ENCODE data around the gene MLANA.
"Not testable (repeated sequence)": the region's sequence is repeated elsewhere in the genome, so short reads cannot be mapped to it uniquely, and the experiment has no call there.

The MLANA gene

DNA sequence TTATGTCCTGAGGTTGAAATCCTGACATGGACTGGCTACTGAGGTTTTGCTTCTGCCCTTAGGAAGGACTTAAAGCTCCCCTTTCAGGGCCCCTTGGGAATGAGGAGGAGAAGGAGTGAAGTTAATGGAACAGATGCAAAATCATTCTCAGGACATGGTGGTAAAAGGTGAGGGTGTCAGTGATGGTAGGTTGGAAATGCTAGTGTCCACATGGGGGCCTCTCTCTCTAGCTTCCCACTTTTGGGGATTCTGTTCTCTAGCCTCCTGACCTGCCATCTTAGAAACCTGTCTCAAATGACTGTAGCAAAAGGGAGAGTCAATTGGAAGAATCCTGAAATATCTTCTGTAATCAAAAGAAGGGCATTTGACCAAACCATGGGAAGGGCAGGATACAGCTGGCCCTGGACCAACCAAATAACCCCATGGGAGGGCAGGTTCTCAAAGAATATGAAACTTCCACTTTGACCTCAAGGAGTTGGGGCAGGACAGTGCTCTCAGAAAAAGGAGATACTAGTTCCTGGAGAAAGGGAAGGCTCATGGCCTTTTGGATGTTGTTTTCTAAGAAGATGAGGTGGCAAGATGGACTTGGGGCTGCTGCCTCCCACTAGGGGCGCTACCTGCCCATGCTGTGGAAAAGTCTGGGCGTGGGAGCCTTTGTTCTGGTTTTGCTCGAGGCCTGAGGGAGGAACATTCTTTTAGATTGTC, 21.2 kb upstream of the MLANA start:
- peak; percentile 5 for DNase-seq (ENCODE audit: low read depth, low spot score)

DNA sequence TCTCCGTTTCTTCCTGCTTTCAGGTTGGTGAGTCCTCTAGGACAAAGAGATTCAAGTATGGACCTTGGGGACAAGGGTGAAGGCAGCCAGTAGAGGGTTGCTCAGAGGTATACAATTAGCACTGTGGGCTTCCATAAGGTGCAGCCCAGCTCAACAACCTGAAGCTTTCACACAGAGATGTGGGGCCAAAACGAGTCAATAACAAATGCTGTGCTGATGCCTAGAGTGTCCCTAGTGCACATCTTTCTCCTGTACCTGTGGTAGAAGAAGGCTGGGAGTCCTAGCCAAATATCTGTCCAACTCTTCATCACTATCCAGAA, 20.7 kb upstream of the MLANA start:
- no peak for DNase-seq (ENCODE audit: low read depth, low spot score)

DNA sequence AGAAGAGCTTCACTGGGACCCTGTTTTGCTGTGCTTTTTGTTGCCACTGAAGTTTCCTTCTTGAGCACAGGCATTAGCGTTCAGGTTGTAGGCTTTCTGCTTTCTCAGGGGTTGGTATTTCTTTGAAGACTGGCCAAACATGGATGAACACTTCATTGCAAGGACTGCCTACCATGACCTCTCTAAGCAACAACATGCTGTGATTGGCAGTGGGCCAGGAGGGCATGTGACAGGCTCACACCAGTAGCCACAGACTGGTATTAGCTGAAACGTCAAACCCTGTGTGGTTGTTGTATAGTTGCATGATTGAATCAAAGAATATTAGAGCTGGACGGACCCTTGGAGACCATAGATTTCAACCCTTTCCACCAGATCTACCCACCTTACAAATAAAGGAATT, 20.0 kb upstream of the MLANA start:
- DNase-seq (ENCODE audit: low read depth, low spot score) = no peak

DNA sequence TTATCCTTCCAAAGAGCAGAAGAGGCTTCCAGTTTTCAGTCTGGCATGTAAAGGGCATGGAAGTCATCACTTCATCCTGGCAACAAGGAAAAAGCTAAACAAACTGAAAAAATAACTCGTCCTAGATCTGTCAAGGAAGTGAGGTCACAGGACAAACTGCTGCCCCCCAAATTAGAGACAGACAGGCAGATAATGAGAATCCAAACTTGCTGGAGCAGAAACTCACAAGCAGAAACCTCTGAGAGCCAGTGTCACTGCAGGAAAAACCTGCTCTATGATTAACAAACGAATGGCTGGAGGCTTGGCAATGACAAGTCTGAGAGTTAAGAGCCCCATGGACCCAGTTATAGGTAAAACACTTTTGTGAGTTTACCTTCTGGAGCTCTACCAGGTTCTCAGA, 18.9 kb upstream of the MLANA start:
- no peak for DNase-seq (ENCODE audit: low read depth, low spot score)

DNA sequence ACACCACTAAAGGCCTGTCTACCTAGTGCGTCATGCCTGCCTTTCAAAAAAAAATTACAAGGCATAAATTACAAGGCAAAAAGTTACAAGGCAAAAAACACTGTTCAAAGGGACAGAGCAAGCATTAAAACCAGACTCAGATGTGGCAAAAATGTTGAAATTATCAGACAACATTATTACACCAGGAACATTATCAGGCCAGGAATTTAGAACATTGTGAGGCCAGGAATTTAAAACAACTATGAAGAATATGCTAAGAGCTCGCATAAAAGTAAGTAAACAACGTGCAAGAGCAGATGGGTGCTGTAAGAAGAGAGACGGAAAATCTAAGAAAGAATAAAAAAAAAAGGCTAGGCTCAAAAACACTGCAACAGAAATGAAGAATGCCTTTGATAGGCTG, 18.2 kb upstream of the MLANA start:
- no peak for DNase-seq (ENCODE audit: low read depth, low spot score)

DNA sequence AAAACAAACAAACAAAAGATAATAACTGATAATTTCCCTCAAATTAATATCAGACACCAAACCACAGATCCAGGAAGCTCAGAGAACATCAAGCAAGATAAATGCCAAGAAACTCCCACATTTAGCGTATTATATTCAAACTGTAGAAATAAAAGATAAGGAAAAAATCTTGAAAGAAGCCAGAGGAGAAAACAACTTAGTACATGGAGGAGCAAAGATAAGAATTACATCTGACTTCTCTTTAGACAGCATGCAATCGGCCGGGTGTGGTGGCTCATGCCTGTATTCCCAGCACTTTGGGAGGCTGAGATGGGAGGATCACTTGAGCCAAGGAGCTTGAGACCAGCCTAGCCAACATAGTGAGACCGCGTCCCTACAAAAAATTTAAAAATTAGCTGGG, 17.2 kb upstream of the MLANA start:
- no peak for DNase-seq (ENCODE audit: low read depth, low spot score)

DNA sequence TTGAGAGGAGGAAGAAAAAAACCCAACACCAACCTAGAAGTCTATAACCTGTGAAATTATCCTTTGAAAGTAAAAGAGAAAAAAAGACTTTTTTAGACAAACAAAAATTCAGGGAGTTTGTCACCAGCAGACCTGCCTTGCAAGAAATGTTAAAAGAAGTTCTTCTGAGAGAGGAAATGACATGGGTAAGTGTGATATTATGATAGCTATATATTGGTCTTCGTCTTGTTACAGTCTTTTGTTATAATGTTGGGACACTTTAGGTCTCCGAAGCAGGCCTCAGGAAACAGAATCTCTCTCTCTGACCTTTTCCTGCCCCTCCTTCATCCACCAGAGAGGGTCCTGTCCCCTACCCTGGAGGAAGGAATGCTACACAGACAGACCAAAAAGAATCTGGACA, 16.6 kb upstream of the MLANA start:
- no peak for DNase-seq (ENCODE audit: low read depth, low spot score)

DNA sequence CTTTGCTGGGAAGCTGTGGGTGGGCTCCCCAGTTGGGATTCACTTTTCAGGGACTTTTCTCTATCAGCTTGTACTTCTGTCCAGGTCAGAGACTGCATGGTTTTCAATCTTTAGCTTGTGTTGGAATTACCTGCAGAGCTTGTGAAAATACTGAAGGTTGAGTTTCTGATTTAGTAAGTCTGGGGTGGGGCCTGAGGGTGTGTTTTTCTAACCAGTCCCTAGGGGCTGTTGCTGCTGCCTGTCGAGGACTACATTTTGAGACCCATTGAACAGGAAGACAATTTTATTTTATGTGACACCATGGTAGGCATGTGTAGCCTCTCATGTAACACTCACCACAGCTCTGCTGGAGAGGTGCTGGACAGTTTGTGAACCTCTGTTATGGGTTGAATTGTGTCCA, 14.7 kb upstream of the MLANA start:
- DNase-seq (ENCODE audit: low read depth, low spot score) = no peak

DNA sequence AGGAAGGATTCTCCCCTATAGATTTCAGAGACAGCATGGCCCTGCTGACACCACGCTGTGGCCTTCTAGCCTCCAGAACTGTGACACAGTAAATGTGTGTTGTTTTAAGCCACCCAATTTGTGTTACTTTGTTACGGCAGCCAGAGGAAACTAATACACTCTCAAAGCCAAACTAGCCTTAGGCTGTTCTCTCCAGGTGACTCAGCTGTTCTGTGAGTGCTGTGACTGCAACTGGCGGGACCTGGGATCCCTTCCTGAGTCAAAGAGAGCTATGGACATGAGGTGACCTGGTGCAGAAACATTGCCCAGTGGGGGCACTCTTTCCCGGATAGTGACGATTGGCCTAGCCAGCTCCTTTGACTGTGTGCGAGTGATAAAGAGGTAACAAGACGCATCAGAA, 14.0 kb upstream of the MLANA start:
- peak; percentile 20 for DNase-seq (ENCODE audit: low read depth, low spot score)

DNA sequence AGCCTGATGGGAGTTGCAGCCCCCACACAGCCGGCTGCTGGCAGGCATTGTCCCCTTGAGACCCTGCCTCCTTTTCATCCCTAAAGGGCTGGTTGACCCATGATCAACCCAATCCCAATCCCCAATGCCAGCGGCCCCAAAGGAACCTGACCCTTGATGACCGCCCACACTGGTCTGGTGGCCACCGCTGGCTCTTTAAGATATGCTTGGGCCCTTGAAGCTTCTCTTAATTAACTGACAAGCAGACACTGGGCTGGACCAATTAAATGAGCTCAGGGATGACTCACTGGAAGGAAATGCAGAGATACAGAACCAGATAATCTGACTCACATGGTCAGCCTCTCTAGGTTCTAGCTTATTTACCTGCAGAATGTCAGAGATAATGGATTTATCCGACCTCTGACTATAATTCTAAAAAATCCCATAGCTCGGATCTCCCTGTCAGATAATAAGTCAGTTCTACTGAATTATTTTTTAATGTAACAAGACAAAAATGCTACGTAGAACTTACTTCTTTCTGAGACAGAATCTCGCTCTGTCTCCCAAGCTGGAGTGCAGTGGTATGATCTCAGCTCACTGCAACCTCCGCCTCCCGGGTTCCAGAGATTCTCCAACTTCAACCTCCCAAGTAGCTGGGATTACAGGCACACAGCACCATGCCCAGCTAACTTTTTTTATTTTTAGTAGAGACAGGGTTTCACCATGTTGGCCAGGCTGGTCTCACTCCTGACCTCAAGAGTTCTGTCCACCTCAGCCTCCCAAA, 11.1 kb upstream of the MLANA start:
- DNase-seq (ENCODE audit: low read depth, low spot score) = peak; percentile 9

DNA sequence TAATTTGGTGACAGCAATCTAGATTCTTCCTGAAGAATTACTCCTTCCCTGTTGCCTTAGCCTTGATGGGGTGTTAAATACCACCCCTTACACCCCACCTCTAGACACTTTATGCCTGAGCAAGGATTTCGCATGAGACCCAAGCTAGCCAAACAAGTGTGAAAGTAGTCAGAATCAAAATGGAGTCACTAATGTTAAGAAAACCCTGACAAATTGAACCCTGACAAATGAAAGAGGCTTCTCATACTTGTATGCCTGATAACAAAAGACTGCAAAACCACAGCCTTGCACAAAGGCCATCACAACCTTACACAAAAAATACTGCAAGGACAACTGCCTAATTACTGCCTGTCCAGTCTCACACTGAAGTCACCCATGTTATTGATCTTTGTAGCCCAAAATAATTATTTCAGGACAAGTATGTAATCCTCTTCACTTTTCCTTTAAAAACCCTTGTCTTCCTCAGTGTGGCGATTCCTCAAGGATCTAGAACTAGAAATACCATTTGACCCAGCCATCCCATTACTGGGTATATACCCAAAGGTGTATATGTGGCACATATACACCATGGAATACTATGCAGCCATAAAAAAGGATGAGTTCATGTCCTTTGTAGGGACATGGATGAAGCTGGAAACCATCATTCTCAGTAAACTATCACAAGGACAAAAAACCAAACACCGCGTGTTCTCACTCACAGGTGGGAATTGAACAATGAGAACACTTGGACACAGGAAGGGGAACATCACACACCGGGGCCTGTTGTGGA, 8.3 kb upstream of the MLANA start:
- DNase-seq (ENCODE audit: low read depth, low spot score) = not testable (repeated sequence)

DNA sequence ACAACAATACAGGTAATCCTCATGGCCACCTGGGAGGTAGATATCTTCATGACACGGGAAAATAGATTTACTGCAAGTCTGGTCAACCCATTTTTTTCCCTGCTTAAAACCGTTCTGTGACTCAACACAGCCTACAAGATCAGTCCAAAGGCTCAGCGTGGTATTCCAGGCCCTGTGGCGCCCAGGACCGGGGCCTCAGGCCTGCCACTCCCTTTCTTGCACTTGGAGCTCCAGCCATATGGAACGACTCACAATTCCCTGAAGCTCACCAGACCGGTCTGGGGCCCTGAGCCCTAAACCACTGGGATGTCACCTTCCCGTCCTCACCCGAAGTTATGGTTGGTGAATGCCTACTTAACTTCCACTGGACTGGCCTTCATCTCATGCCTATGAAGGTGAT, 6.5 kb upstream of the MLANA start:
- no peak for DNase-seq (ENCODE audit: low read depth, low spot score)

DNA sequence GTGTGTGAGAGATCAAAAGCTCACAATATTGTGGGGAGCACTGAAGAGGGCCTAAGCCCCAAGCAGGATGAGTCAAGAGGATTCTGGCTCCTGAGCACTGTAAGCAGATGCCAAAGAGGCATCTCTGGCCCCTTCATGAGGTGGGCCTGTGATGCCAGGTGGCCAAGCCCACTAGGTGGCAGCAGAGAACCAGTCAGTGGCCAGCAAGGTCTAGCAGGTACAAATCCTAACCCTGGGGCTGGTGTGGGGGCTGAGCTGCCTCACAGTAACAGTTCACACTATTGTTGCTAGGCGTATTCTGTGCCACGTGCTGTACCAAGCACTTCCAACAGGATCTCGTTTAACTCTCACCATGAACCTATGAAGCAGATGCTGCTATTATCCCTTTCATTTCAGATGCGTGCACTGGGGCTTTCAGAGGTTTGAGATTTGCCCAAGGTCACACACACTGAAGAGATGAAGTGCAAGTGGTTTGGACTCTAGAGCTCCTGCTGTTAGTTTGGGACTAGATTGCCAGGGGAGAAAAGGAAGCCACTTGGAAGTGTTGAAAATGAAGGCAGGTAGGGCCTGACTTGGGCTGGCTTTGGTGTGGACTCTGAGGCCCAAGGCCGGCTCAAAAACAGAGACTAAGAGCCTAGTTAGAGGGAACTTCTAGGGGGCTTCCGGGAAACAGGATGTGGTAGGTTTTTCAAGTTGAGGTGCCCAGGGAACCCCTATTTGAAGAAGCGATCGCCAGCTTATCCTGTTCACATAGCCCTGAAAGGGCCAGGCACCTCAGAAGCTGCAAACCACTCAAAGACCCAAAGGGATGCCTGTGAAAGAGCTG, 4.4 kb upstream of the MLANA start:
- peak; percentile 68 for DNase-seq (ENCODE audit: low read depth, low spot score)

DNA sequence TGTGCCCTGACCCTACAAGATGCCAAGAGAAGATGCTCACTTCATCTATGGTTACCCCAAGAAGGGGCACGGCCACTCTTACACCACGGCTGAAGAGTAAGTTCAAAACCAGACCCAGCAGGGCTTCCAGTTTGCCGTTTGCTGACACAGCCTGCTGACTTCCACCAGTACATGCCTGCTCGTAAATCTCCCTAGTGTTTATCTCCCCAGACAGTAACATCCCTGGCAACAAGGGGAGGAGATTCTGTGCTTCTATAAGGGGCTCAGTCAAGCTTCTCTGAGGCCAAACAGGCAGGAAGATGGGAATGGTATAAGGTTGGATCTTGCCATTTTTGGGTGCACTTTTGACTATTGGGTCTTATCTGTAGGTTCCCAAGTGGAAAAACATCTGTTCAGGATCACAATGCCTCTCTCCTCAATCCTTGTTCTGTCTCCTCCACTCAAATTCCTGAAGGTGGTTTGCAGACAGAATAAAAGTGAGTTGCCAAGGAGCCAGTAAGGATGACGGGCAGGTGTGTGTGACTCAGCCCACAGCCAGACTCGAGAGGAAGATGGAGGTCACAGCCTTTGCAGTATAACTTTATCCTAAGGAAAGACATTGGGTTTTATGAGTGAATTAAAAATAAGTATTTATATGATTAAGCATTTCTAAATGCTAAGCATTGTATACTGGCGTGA, 1.9 kb downstream of the MLANA start:
- DNase-seq (ENCODE audit: low read depth, low spot score) = no peak

DNA sequence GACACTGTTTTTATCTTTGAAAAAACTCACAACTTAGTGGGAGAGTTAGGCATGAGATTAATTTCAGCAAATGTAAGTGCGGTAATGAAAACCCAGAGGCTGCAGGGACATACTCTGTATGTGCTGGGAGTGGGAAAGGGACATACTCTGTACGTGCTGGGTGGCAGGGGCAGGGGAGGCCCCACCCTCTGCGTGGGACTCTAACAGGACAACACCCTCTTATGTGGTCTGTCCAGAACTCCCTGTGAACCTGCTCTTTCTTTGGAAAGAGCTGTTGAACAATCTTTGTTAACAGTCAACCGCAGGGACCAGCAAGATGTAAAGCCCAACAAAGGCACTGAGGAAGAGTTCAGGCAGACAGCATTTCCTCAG, 2.4 kb downstream of the MLANA start:
- no peak for DNase-seq (ENCODE audit: low read depth, low spot score)

DNA sequence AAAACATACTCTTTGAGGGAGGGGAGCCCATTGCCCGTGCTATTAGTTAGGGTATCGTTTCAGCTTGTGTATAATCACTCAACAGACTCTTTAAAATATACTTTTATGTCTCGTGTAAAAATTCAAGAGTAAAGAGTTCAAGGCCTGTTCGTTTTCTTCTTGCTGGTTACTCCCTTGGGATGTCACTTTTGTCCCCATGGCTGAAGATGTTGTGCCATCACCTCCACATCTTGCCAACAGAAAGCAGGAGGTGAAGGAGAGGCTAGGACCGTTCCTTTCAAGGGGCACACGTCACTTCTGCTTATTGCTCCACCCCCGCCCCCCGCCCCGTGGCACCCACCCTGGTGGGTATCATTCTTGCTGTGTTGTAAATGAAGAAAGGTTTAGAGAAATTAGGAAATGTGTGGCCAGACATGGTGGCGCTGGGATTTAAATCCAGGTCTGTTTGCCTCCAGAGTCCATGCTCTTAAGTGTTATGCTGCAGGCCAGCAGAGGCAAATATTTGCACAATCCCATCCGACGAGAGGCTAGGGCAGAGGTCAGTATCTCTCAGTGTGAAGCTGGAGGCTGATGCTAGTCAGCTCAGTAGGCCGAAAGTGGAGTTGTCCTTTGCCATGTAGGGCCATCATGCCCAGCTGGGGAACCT, 3.0 kb downstream of the MLANA start:
- DNase-seq (ENCODE audit: low read depth, low spot score) = no peak

DNA sequence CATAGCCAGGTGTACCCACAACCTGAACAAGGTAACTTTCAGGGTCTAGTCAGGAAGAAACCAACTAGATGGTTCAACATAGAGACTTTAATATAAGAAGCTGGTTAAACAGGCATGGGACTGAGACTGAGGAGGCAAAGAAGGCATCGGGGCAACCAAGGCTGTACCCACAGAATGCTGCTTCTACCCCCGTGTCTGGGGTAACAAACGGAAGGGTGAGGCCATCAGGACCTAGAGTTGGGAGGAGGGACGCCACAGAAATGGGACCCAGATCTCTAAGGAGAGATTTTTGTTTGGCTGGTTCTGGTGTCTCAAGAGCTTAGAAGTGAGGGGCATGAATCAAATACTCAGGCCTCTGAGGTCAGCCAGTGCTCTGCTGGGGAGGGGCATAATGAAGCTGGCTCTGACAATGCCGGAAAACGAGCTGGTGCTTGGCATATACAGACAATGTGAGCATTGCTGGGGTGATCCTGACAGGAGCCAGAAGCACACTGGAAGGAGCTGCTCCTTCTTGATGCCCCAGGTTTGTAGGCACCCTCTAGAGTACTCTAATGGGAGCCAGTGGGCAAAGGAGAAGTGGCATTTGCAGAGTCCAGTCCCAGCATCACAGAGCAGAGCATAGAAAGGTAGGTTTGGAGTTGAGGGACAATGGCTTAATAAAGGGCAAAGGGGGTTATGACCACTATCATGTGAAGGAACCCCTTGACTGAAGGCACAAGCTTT, 3.7 kb downstream of the MLANA start:
- DNase-seq (ENCODE audit: low read depth, low spot score) = no peak

DNA sequence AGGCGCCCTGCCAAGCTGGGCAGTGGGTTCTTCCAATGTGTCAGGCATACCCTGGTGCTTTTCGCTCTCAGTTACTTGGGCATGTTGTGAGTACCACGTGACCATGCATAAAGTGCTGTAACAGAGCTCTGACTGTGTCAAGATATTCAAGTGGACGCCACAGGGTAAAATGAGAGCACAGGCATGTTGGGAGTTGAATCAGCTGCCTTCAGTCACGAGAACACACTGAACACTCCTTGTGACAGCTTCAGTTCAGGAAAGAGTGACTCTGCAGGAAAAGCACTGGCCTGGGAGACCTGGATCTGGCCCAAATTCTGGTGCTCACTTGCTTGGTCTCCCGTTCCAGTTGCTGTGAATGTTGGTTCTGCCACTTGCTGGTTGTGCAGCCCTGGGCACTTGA, 5.1 kb downstream of the MLANA start:
- DNase-seq (ENCODE audit: low read depth, low spot score) = no peak

DNA sequence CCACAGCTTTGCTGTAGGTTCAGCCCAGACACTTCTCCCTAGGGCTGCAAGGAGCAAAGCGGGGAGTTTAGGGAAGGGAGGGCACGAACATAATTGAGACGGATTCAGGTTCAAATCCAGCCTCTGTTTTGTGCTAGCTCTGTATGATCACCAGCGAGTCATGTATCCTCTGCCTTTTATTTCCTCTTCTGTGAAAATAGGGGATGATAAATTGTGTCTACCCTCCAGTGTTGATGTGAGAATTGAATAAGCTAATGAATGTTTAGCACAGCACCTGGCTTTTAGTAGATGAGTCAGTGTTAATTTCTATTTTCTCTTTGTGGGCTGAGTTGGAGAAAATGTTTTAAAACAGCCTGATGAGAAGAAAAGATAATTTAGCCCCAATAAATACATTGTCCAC, 6.2 kb downstream of the MLANA start:
- no peak for DNase-seq (ENCODE audit: low read depth, low spot score)

DNA sequence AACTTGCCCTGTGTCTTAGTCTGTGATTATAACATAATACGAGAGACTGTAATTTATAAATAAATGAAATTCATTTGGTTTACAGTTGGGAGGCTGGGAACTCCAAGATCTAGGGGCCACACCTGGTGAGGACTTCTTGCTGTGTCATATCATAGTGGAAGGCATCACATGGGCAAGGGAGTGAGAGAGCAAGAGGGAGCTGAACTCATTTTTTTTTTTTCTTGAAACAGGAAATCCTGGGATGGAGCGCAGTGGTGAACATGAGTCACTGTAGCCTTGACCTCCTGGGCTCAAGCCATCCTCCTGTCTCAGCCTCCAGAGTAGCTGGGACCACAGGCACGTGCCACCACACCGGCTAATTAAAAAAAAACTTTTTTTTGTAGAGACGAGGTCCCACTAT, 7.2 kb downstream of the MLANA start:
- DNase-seq (ENCODE audit: low read depth, low spot score) = no peak

Measured in iPS DF 19.7 (cell line).